Endodermal cell (in vitro differentiated cells): ENCODE results near the gene MYBPC1. TPM values are rescaled to one million over a fixed set of nuclear protein-coding genes. Genes with fewer than 3 reads are reported as not detected.

Source experiments
- DNase-seq: peaks from one replicate; pipeline ENCODE4 v3.0.0-alpha.2; 2017
- H3K27ac ChIP-seq: 2 replicates; pipeline ENCODE4 v1.5.1; 2013; ENCODE audit warnings: mild to moderate bottlenecking, low read depth, low read length, moderate library complexity
- H3K27me3 ChIP-seq: 2 replicates; pipeline ENCODE4 v1.6.1; 2013; ENCODE audit warnings: mild to moderate bottlenecking, low read length, moderate library complexity; ENCODE audit not compliant: insufficient read depth, control insufficient read depth, poor library complexity, severe bottlenecking
- H3K36me3 ChIP-seq: 2 replicates; pipeline ENCODE4 v1.7.0; 2013; ENCODE audit warnings: mild to moderate bottlenecking, low read length, moderate library complexity; ENCODE audit not compliant: control insufficient read depth, insufficient read depth
- H3K4me1 ChIP-seq: one replicate; pipeline ENCODE4 v1.7.0; 2013; ENCODE audit warnings: low read length; ENCODE audit not compliant: control insufficient read depth, insufficient read depth
- H3K4me3 ChIP-seq: 2 replicates; pipeline ENCODE4 v1.5.1; 2013; ENCODE audit warnings: mild to moderate bottlenecking, low read length, moderate library complexity
- H3K9ac ChIP-seq: 2 replicates; pipeline ENCODE4 v1.6.1; 2013; ENCODE audit warnings: mild to moderate bottlenecking, low read length, moderate library complexity; ENCODE audit not compliant: poor library complexity, severe bottlenecking; ENCODE audit errors: extremely low read depth
- H3K9me3 ChIP-seq: 2 replicates; pipeline ENCODE4 v1.6.1; 2013; ENCODE audit warnings: mild to moderate bottlenecking, low read length, moderate library complexity; ENCODE audit not compliant: control insufficient read depth
- H3K27ac Mint-ChIP-seq: 2 replicates; pipeline ENCODE4 v1.8.0; 2020; ENCODE audit warnings: mixed read lengths
- H3K27me3 Mint-ChIP-seq: 2 replicates; pipeline ENCODE4 v1.8.0; 2021; ENCODE audit warnings: mild to moderate bottlenecking, mixed read lengths; ENCODE audit not compliant: insufficient read depth
- H3K36me3 Mint-ChIP-seq: 2 replicates; pipeline ENCODE4 v1.8.0; 2020; ENCODE audit warnings: low read depth, mixed read lengths
- H3K4me1 Mint-ChIP-seq: 2 replicates; pipeline ENCODE4 v1.8.0; 2020; ENCODE audit warnings: mixed read lengths
- H3K4me3 Mint-ChIP-seq: 2 replicates; pipeline ENCODE4 v1.8.0; 2020; ENCODE audit warnings: mild to moderate bottlenecking, moderate library complexity, mixed read lengths
- H3K9me3 Mint-ChIP-seq: 2 replicates; pipeline ENCODE4 v1.8.0; 2020; ENCODE audit warnings: mild to moderate bottlenecking, mixed read lengths
- CTCF ChIP-seq: fragments of 200-600 bp; sonication (generic); conservative IDR thresholded peaks from 2 replicates; pipeline ENCODE4 v1.5.0; 2021; ENCODE audit warnings: antibody characterized with exemption, mild to moderate bottlenecking
- WGBS, 2 experiments: methylation state at CpG; one replicate each; pipeline versions ENCODE4 v1.1.5 to v1.1.7; 2013; ENCODE audit warnings: missing lambda C conversion rate in 2 of 2, mixed read lengths in 1 of 2; ENCODE audit not compliant: insufficient coverage in 1 of 2, insufficient read length in 1 of 2; 5-methylcytosine and 5-hydroxymethylcytosine counted together
- total RNA-seq, 2 donors: library from RNA; stranded (reverse); fragmentation: NEBNext Ultra II Directional in 1 of 2; extraction: Animal tissue kit (Norgen Biotek cat#: 25700) in 1 of 2; gene quantifications; 2 replicates in 1 of 2; 3 replicates in 1 of 2; pipeline ENCODE4 v1.2.1, GENCODE V29; 2021

The MYBPC1 gene
- total RNA-seq, 2 donors from 2014 or later, result not detected

DNA sequence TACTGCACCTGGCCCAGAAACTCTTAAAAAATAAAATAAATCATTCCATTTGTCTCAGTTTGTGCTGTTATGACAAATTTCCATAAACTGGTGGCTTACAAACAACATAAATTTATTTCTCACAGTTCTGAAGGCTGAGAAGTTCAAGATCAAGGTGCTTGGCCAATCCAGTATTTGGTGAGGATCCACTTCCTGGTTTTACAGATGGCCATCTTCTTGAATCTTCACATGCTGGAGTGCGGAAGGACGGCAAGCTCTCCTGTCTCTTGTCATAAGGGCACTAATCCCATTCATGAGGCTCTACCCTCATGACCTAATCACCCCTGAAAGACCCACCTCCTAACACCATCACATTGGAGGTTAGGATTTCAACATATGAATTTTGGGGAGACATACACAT lies 29.9 kb upstream of the MYBPC1 start:
- no peaks in the 10 kb centered on the region for H3K27me3 Mint-ChIP-seq
- Histone ChIP-seq H3K27ac (no peak overlapping the region), H3K36me3 (no peaks in the 10 kb centered on the region), H3K9ac (no peak overlapping the region), H3K27me3 (no peaks in the 10 kb centered on the region), H3K4me3 (no peak overlapping the region), H3K4me1 (no peaks in the 10 kb centered on the region), H3K9me3 (no peaks in the 10 kb centered on the region)
- H3K27ac Mint-ChIP-seq, result no peak overlapping the region
- 67 to 90% methylated on average over 2 of the region's 2 CpGs for WGBS, 2 experiments
- no peaks in the 10 kb centered on the region for H3K36me3 Mint-ChIP-seq
- no peak for TF ChIP-seq CTCF
- H3K9me3 Mint-ChIP-seq, result no peaks in the 10 kb centered on the region
- DNase-seq, result peak; percentile 69
- no peak overlapping the region for H3K4me3 Mint-ChIP-seq
- H3K4me1 Mint-ChIP-seq, result peaks cover 19% of the 10 kb centered on the region

- WGBS, 2 experiments, result 34 to 54% methylated on average over 2 to 4 of the region's 4 CpGs
- Mint-ChIP-seq H3K4me1 (peaks cover 21% of the 10 kb centered on the region), H3K36me3 (no peaks in the 10 kb centered on the region), H3K27ac (peak overlapping the region; percentile 44), H3K9me3 (no peaks in the 10 kb centered on the region), H3K4me3 (no peak overlapping the region), H3K27me3 (no peaks in the 10 kb centered on the region)
- TF ChIP-seq CTCF, result no peak
- DNase-seq, result peak; percentile 91
- Histone ChIP-seq H3K27ac (no peak overlapping the region), H3K36me3 (no peaks in the 10 kb centered on the region), H3K9ac (no peak overlapping the region), H3K9me3 (no peaks in the 10 kb centered on the region), H3K27me3 (no peaks in the 10 kb centered on the region), H3K4me1 (no peaks in the 10 kb centered on the region), H3K4me3 (no peak overlapping the region)
These were observed 28.5 kb upstream of the MYBPC1 start for GRCh38 chr12:101566318-101566717.

GRCh38 chr12:101567918-101568317 lies 26.9 kb upstream of the MYBPC1 start:
- no peak overlapping the region for H3K9ac ChIP-seq
- 85 to 90% methylated on average over 2 to 4 of the region's 4 CpGs for WGBS, 2 experiments
- H3K27me3 Mint-ChIP-seq, result no peaks in the 10 kb centered on the region
- DNase-seq, result no peak
- no peaks in the 10 kb centered on the region for H3K9me3 Mint-ChIP-seq
- no peak overlapping the region for H3K4me3 Mint-ChIP-seq
- no peaks in the 10 kb centered on the region for H3K36me3 Mint-ChIP-seq
- peaks cover 18% of the 10 kb centered on the region for H3K4me1 Mint-ChIP-seq
- H3K27me3 ChIP-seq, result no peaks in the 10 kb centered on the region
- no peaks in the 10 kb centered on the region for H3K36me3 ChIP-seq
- no peaks in the 10 kb centered on the region for H3K9me3 ChIP-seq
- H3K27ac Mint-ChIP-seq, result no peak overlapping the region
- H3K4me3 ChIP-seq, result no peak overlapping the region
- TF ChIP-seq CTCF, result no peak
- H3K27ac ChIP-seq, result no peak overlapping the region
- no peaks in the 10 kb centered on the region for H3K4me1 ChIP-seq
